Measurements from ENCODE around the gene AUH.

DNA sequence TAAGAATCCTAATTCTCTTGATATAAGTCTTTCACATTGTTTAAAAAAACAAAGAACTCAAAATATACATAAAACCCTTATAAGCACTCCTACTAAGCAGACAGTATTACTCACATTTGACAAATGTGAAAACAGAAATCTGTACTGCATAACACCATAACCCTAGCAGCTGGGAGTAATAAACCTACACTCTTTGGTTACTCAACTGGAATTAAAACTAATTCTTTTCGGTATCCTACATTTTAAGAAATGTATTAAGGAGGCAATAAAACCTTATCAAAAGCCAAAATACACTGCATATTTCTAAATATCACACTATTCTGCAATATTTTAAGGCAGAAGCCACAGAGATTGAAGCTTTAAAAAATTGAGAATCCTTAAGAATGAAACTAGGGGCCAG lies 6.8 kb downstream of the AUH start:
- TF ChIP-seq POLR2A (IDR thresholded peaks at IDR 0.05): no peak
- TF ChIP-seq, protein P1, sequence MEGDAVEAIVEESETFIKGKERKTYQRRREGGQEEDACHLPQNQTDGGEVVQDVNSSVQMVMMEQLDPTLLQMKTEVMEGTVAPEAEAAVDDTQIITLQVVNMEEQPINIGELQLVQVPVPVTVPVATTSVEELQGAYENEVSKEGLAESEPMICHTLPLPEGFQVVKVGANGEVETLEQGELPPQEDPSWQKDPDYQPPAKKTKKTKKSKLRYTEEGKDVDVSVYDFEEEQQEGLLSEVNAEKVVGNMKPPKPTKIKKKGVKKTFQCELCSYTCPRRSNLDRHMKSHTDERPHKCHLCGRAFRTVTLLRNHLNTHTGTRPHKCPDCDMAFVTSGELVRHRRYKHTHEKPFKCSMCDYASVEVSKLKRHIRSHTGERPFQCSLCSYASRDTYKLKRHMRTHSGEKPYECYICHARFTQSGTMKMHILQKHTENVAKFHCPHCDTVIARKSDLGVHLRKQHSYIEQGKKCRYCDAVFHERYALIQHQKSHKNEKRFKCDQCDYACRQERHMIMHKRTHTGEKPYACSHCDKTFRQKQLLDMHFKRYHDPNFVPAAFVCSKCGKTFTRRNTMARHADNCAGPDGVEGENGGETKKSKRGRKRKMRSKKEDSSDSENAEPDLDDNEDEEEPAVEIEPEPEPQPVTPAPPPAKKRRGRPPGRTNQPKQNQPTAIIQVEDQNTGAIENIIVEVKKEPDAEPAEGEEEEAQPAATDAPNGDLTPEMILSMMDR (IDR thresholded peaks at IDR 0.05): no peak

Measured in esophagus squamous epithelium (tissue), 4 donors.